CD4-positive, alpha-beta T cell (primary cell): Measurements from ENCODE around the gene LTO1. TPM values are rescaled to one million over a fixed set of nuclear protein-coding genes. Genes with fewer than 3 reads are reported as not detected.

Source experiments
- ATAC-seq: fragments of 200-7000 bp; cut with Tn5 transposase; one replicate; pipeline ENCODE4 v1.10.0; 2022; ENCODE audit warnings: mild to moderate bottlenecking; ENCODE audit not compliant: poor library complexity
- CTCF ChIA-PET: fragments of 350-600 bp; sonication (Branson Sonifier 250); formaldehyde crosslinking; loops from one replicate; lab custom pipeline; 2021; ENCODE audit warnings: antibody characterized with exemption, inconsistent platforms; lab: Charles Lee
- POLR2A ChIA-PET: fragments of 350-600 bp; sonication (Branson Sonifier 250); formaldehyde crosslinking; loops from one replicate; lab custom pipeline; 2021; ENCODE audit warnings: antibody characterized with exemption, inconsistent platforms; lab: Charles Lee
- DNase-seq, 14 experiments: peaks; one replicate each; pipeline ENCODE4 v3.0.0-alpha.2; 2013 to 2020; ENCODE audit warnings: mixed read lengths in 2 of 14
- H3K27ac ChIP-seq, 2 donors: one replicate each; pipeline versions ENCODE4 v1.5.1 to v1.7.0; 2013; ENCODE audit warnings: low read length in 2 of 2, low read depth in 1 of 2, mild to moderate bottlenecking in 1 of 2
- H3K27me3 ChIP-seq, 2 experiments: 1 replicate in 1 of 2; 2 replicates in 1 of 2; pipeline versions ENCODE4 v1.6.1 to v1.7.0; 2013; ENCODE audit warnings: low read length in 2 of 2, control low read depth in 1 of 2, mild to moderate bottlenecking in 1 of 2, moderate library complexity in 1 of 2; ENCODE audit not compliant: insufficient read depth in 2 of 2, control insufficient read depth in 1 of 2
- H3K36me3 ChIP-seq: one replicate; pipeline ENCODE4 v1.6.1; 2013; ENCODE audit warnings: low read length, control low read depth; ENCODE audit not compliant: insufficient read depth
- H3K4me1 ChIP-seq: one replicate; pipeline ENCODE4 v1.6.1; 2013; ENCODE audit warnings: low read length, control low read depth; ENCODE audit not compliant: insufficient read depth
- H3K4me3 ChIP-seq: one replicate; pipeline ENCODE4 v1.5.1; 2013; ENCODE audit warnings: mild to moderate bottlenecking, low read length, moderate library complexity
- H3K9me3 ChIP-seq, 2 experiments: 1 replicate in 1 of 2; 2 replicates in 1 of 2; pipeline versions ENCODE4 v1.6.1 to v1.7.0; 2013; ENCODE audit warnings: low read length in 2 of 2, mild to moderate bottlenecking in 2 of 2, control low read depth in 1 of 2, moderate library complexity in 1 of 2; ENCODE audit not compliant: control insufficient read depth in 1 of 2, insufficient read depth in 1 of 2
- H3K27ac Mint-ChIP-seq: one replicate; pipeline ENCODE4 v1.8.0; 2020; ENCODE audit warnings: mixed read lengths
- H3K27me3 Mint-ChIP-seq: one replicate; pipeline ENCODE4 v1.8.0; 2021; ENCODE audit warnings: mixed read lengths
- H3K36me3 Mint-ChIP-seq: one replicate; pipeline ENCODE4 v1.8.0; 2021; ENCODE audit warnings: low read depth, mixed read lengths
- H3K4me1 Mint-ChIP-seq: one replicate; pipeline ENCODE4 v1.8.0; 2021; ENCODE audit warnings: low read depth, mixed read lengths
- H3K4me3 Mint-ChIP-seq: one replicate; pipeline ENCODE4 v1.8.0; 2020; ENCODE audit warnings: mild to moderate bottlenecking, mixed read lengths
- H3K9me3 Mint-ChIP-seq: one replicate; pipeline ENCODE4 v1.8.0; 2020; ENCODE audit warnings: mixed read lengths
- intact Hi-C, 2 experiments: fragments of 100-400 bp; cut with DNase I in 1 of 2; cut with micrococcal nuclease in 1 of 2; formaldehyde crosslinking; loops; one replicate each; pipeline versions ENCODE4 v1.15.1 to v1.9.0; 2023 to 2025; cut with DNase I, micrococcal nuclease
- total RNA-seq, 174 experiments: library from RNA in 2 of 174; stranded (reverse) in 2 of 174; gene quantifications; one replicate each; pipeline ENCODE4 v1.2.3 and lab custom pipeline; 2021 to 2026
- TF ChIP-seq, protein P1 (sequence below): fragments of 200-600 bp; IDR thresholded peaks from one replicate; pipeline ENCODE4 v1.8.0; 2022; ENCODE audit warnings: antibody characterized with exemption, mild to moderate bottlenecking

The LTO1 gene
- total RNA-seq, 2 experiments from 2014 or later: 33.5 to 35.5 TPM

DNA sequence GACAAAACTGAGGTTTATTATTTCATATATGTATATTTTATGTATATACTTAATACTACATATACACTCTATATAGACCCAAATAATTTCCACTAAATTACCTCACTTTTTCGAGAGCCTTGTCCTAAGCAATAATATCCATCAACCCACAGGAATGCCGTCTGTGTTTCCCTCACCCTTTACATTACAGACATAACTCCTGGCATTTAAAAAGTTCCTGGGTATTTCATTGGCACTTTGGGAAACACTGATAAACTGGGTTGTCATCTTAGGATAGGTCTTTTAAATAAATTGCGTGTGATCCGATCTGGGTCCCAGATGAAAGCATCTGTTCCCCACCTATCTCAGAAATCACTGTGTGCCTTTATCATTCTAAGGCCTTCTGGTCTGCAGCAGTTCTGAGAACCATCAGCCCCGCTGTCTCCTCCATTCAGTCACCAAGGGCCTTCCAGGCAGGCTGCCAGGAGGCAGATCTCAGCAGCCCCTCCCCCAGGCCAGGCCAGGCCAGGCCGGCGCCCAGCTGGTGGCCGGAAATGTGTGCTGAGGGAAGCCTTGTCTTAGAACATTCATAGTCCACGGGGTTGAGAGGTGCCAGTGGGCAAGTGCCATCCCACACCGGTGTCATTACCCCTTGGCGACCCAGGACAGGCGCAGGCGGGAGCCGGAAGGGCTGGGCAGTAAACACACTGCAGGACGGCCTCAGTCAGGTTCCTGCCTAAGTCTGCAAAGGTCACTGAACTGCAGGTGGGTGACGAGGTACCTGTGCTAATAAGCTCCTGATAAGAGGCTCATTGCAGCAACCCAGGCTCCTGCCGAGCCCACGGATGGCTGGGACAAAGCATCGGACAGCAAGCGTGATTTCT is 25.4 kb upstream of the LTO1 start:
- peaks cover 11% of the 10 kb centered on the region for H3K4me1 ChIP-seq
- Mint-ChIP-seq H3K4me3 (no peak overlapping the region), H3K27ac (no peak overlapping the region), H3K4me1 (no peaks in the 10 kb centered on the region), H3K27me3 (peaks cover 71% of the 10 kb centered on the region), H3K36me3 (no peaks in the 10 kb centered on the region), H3K9me3 (no peaks in the 10 kb centered on the region)
- no peaks in the 10 kb centered on the region for H3K36me3 ChIP-seq
- ChIA-PET CTCF (no interaction called here), POLR2A (no interaction called here)
- TF ChIP-seq, protein P1, sequence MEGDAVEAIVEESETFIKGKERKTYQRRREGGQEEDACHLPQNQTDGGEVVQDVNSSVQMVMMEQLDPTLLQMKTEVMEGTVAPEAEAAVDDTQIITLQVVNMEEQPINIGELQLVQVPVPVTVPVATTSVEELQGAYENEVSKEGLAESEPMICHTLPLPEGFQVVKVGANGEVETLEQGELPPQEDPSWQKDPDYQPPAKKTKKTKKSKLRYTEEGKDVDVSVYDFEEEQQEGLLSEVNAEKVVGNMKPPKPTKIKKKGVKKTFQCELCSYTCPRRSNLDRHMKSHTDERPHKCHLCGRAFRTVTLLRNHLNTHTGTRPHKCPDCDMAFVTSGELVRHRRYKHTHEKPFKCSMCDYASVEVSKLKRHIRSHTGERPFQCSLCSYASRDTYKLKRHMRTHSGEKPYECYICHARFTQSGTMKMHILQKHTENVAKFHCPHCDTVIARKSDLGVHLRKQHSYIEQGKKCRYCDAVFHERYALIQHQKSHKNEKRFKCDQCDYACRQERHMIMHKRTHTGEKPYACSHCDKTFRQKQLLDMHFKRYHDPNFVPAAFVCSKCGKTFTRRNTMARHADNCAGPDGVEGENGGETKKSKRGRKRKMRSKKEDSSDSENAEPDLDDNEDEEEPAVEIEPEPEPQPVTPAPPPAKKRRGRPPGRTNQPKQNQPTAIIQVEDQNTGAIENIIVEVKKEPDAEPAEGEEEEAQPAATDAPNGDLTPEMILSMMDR: no peak
- no peak overlapping the region for H3K4me3 ChIP-seq
- H3K9me3 ChIP-seq: peaks cover 0 to 7% of the 10 kb centered on the region in 2 experiments
- ATAC-seq (no peak), DNase-seq (no peak)
- peaks cover 58 to 78% of the 10 kb centered on the region in 2 experiments for H3K27me3 ChIP-seq
- intact Hi-C loops: loop anchor here in 1 of 2 experiments (5.0 kb wide), 1 partner anchor 187 kb away; no protein-coding TSS in a partner anchor
- H3K27ac ChIP-seq: no peak overlapping the region

DNA sequence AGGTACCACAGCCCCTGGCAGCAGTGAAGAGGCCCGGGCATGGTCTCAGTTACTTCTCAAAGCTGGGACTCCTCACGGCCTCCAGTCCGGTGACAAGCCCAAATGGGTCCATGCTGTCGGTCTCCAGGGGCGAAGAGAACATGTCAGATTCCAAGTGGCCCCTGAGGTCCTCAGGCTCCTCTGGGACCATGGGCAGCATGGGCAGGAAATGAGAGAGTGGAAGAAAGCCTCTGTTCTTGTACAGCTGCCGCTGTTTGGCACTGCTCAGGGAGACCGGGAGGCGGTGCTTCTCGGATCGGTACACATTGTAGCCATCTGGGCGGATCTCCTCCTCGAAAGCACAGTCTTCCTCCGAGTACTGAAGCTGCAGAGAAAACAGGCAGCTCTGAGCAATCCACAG is 24.1 kb upstream of the LTO1 start:
- no peaks in the 10 kb centered on the region for H3K36me3 Mint-ChIP-seq
- ChIA-PET CTCF (no interaction called here), POLR2A (no interaction called here)
- peaks cover 71% of the 10 kb centered on the region for H3K27me3 Mint-ChIP-seq
- ATAC-seq (no peak), DNase-seq (no peak)
- no peaks in the 10 kb centered on the region for H3K9me3 Mint-ChIP-seq
- intact Hi-C loops: no loop called here
- H3K4me3 Mint-ChIP-seq: no peak overlapping the region
- H3K4me1 Mint-ChIP-seq: no peaks in the 10 kb centered on the region
- H3K27ac Mint-ChIP-seq: no peak overlapping the region
- no peak overlapping the region for H3K4me3 ChIP-seq
- no peaks in the 10 kb centered on the region for H3K36me3 ChIP-seq
- H3K27me3 ChIP-seq: peaks cover 55 to 73% of the 10 kb centered on the region in 2 experiments
- TF ChIP-seq, protein P1: no peak
- H3K9me3 ChIP-seq: peaks cover 0 to 2% of the 10 kb centered on the region in 2 experiments
- H3K4me1 ChIP-seq: peaks cover 8% of the 10 kb centered on the region
- no peak overlapping the region for H3K27ac ChIP-seq

DNA sequence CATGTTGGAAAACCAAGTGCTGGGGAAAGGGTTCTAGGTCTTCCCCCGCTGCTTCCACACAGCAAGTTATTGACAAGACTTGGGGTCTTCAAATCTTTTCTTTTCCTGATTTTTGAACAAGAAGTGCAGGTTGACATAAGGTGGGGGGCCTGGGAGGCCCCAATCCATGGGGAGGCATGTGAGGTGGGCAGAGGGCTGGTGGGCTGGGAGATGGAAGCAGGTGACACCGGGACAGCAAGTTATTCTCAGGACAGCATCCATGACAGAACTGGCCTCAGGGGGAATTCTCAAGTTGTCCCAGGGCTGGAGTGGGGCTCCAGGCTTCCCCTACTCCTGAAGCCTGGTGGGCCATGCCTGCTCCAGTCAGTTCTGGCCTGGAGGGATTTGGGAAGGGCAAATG is 23.2 kb upstream of the LTO1 start:
- Mint-ChIP-seq H3K27ac (no peak overlapping the region), H3K27me3 (peaks cover 79% of the 10 kb centered on the region), H3K36me3 (no peaks in the 10 kb centered on the region), H3K4me1 (no peaks in the 10 kb centered on the region), H3K4me3 (no peak overlapping the region), H3K9me3 (no peaks in the 10 kb centered on the region)
- no peak for DNase-seq
- intact Hi-C loops: no loop called here
- ATAC-seq: no peak
- H3K36me3 ChIP-seq: no peaks in the 10 kb centered on the region
- no peak overlapping the region for H3K4me3 ChIP-seq
- TF ChIP-seq, protein P1: no peak
- ChIA-PET CTCF (no interaction called here), POLR2A (no interaction called here)
- H3K9me3 ChIP-seq: no peaks in the 10 kb centered on the region
- peaks cover 4% of the 10 kb centered on the region for H3K4me1 ChIP-seq
- H3K27me3 ChIP-seq: peaks cover 55 to 68% of the 10 kb centered on the region in 2 experiments
- no peak overlapping the region for H3K27ac ChIP-seq
